Vagina (tissue), 2 donors: ENCODE measurements around the gene CLPTM1.

Experiments
- CTCF ChIP-seq, 3 experiments: fragments of 450-650 bp in 2 of 3; fragments of 200-600 bp in 1 of 3; sonication (generic) in 1 of 3; IDR thresholded peaks; one replicate each; pipeline ENCODE4 v1.5.1; 2017 to 2019; ENCODE audit warnings: antibody characterized with exemption in 3 of 3, mild to moderate bottlenecking in 2 of 3, moderate library complexity in 2 of 3
- POLR2A ChIP-seq, 2 donors: fragments of 450-650 bp; IDR thresholded peaks; one replicate each; pipeline ENCODE4 v1.6.1; 2017; ENCODE audit warnings: antibody characterized with exemption in 2 of 2, mild to moderate bottlenecking in 2 of 2, moderate library complexity in 2 of 2
- POLR2AphosphoS5 ChIP-seq, 2 donors: sonication (generic); formaldehyde crosslinking; IDR thresholded peaks; one replicate each; pipeline ENCODE4 v1.9.0; 2017; ENCODE audit warnings: antibody characterized with exemption in 2 of 2, mild to moderate bottlenecking in 2 of 2, low read depth in 1 of 2; ENCODE audit not compliant: insufficient read depth in 1 of 2

DNA sequence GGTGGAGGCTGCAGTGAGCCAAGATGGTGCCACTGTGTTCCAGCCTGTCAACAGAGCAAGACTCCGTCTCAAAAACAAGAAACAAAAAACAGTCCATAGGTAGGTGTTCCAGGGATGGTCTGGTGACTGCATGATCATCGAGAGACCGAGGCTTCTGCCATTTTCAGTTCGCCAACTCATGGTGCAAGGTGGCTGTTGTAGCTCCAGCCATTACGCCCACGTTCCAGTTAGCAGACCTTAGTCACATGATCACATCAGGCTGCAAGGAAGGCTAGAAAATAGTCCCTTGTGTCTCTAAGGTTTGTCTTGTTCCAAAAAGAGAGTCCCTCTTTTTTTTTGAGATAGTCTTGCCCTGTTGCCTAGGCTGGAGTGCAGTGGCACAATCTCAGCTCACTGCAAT, 80.6 kb downstream of the CLPTM1 start:
- TF ChIP-seq CTCF (IDR thresholded peaks at IDR 0.05) (no peak), POLR2AphosphoS5 (IDR thresholded peaks at IDR 0.05; ENCODE audit: insufficient read depth in 1 of 2, low read depth in 1 of 2) (no peak), POLR2A (IDR thresholded peaks at IDR 0.05) (no peak)
